Right lobe of liver (tissue), 4 donors: ENCODE data around the gene GRK1.

Source experiments
- CTCF ChIP-seq, 4 donors: fragments of 200-600 bp in 3 of 4; fragments of 450-650 bp in 1 of 4; IDR thresholded peaks; one replicate each; pipeline versions ENCODE4 v1.5.1 to v1.8.0; 2016 to 2022; ENCODE audit warnings: antibody characterized with exemption in 4 of 4, mild to moderate bottlenecking in 2 of 4
- POLR2A ChIP-seq: fragments of 450-650 bp; IDR thresholded peaks from one replicate; pipeline ENCODE4 v1.6.1; 2017; ENCODE audit warnings: antibody characterized with exemption, mild to moderate bottlenecking
- donor health status: DM: no; HTN: no; CAD: no.
- donor health status: DM: no; HTN: no; CAD: no.
- donor health status: DM: no; HTN: yes; CAD: no.

- no peak for TF ChIP-seq POLR2A
- no peak for TF ChIP-seq CTCF (IDR thresholded peaks at IDR 0.05)
Measured at GRCh38 chr13:113769881-113770280, 102.9 kb downstream of the GRK1 start.
